Muscle of back (tissue), 11 donors: ENCODE results near the gene HIP1R. TPM values are rescaled to one million over a fixed set of nuclear protein-coding genes. Genes with fewer than 3 reads are reported as not detected.
"Not testable (repeated sequence)": the region's sequence is repeated elsewhere in the genome, so short reads cannot be mapped to it uniquely, and the experiment has no call there.

ENCODE experiments used
- DNase-seq, 3 donors: peaks; one replicate each; pipeline versions ENCODE4 v3.0.0 to v3.0.0-alpha.2; 2013
- polyA plus RNA-seq, 10 donors: library from polyadenylated mRNA; unstranded; fragments of 120-200 nt; gene quantifications; one replicate each; pipeline ENCODE4 v1.2.1, GENCODE V29; 2013; ENCODE audit not compliant: insufficient read length in 10 of 10

Gene HIP1R
- polyA plus RNA-seq, 10 donors: 4.6 to 9.5 (median 7.3) TPM

GRCh38 chr12:122893208-122894153 is 58.2 kb downstream of the HIP1R start:
- no peak for DNase-seq

GRCh38 chr12:122894193-122895121 is 59.2 kb downstream of the HIP1R start:
- DNase-seq: peak in 1 of 3 donors; percentile 36

- DNase-seq: no peak
Observed at GRCh38 chr12:122895320-122895703, 60.1 kb downstream of the HIP1R start.

- DNase-seq: peak; percentile 85 to 94 (median 89)
Observed at GRCh38 chr12:122895704-122896636, 60.7 kb downstream of the HIP1R start, which contains the start of gene VPS37B. TSS of gene VPS37B (minus strand) at chr12:122896124. CDS start at chr12:122896062, 62 bp downstream.

- no peak for DNase-seq
Observed at GRCh38 chr12:122896662-122897061, 61.4 kb downstream of the HIP1R start.

- DNase-seq: no peak
Observed at GRCh38 chr12:122899887-122900286, 64.6 kb downstream of the HIP1R start.

DNA sequence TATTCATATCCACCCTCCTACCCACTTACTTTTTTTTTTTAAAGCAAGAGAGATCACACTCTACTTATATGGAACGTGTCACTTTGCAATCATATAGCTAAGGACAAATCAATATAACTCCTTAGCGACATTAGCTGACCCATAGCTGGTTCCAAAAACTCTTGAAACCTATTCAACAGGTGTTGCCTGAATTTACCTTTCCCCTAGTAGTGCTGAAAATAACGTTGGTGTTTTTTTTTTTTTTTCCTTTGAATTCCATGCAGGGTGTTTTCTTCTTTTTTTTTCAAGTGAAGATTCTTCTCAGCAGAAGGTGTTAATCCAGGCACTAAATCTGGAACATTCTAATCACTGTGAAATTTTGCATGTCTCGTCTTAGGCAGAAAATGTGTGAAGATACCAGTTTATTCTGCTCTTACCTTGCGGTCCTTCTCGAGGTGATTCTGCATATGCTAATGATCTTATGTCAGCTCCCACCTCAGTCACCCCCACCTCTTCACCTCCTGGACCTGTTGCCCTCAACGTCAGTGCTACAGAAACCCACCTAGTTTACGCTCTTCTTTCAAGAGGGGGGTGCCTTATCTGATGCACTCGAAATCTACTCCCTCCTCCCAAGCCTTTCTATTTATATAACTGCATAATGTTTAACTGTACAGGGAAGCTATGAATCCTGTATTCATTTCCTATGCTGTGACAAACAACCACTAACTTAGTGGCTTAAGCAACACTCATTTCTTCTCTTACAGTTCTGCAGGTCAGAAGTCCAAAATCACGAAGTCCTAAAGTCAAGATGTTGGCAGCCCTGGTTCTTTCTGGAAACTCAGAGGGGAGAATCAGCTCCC is 67.8 kb downstream of the HIP1R start:
- DNase-seq: no peak

- no peak for DNase-seq
Observed at GRCh38 chr12:122903693-122904034, 68.4 kb downstream of the HIP1R start.

DNA sequence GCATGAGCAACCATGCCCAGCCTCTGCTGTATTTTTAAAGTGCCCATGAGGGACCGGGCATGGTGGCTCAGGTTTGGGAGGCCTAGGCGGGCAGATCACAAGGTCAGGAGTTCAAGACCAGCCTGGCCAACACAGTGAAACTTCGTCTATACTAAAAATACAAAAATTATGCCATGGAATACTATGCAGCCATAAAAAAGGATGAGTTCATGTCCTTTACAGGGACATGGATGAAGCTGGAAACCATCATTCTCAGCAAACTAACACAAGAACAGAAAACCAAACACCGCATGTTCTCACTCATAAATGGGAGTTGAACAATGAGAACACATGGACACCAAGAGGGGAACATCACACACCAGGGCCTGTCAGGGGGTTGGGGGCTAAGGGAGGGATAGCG is 70.0 kb downstream of the HIP1R start:
- DNase-seq: not testable (repeated sequence)

DNA sequence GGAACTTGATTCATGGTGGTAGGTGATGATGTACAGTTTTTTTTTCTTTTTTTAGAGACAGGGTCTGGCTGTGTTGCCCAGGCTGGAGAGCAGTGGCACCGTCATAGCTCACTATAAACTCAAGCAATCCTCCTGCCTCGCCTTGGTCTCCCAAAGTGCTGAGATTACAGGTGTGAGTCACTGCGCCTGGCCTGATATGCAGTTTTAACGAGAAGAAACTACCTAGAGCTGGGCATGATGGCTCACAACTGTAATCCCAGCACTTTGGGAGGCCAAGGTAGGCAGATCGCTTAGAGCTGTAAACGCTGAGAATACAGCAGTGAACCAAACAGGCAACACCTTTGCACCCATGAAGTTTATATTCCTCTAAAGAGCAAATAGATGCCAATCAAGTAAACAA is 73.7 kb downstream of the HIP1R start:
- DNase-seq: no peak

- DNase-seq: peak in 1 of 3 donors; percentile 22
Observed at GRCh38 chr12:122909442-122910288, 74.4 kb downstream of the HIP1R start.

Other genes starting within 250 kb of the HIP1R start
- gene HCAR2, start 132.1 kb upstream of the HIP1R start, polyA plus RNA-seq: 1 to 10 TPM in 2 of 10 donors, under 1 TPM in 5, not detected in 3; 0.12 to 2.7 (median 0.20) TPM
- 1 to 10 TPM in 1 of 10 donors, under 1 TPM in 4, not detected in 5; 0.26 to 1.3 (median 0.28) TPM for gene HCAR3, start 118.6 kb upstream of the HIP1R start, polyA plus RNA-seq
- gene HCAR1, start 104.6 kb upstream of the HIP1R start, polyA plus RNA-seq: 1 to 10 TPM in 1 of 10 donors, under 1 TPM in 9; 0.07 to 1.5 (median 0.19) TPM
- gene DENR, start 82.6 kb upstream of the HIP1R start, polyA plus RNA-seq: 10 to 100 TPM; 53.4 to 72.8 (median 63.7) TPM
- gene CCDC62, start 60.9 kb upstream of the HIP1R start, polyA plus RNA-seq: 1 to 10 TPM in 4 of 10 donors, under 1 TPM in 6; 0.27 to 2.0 (median 0.91) TPM
- 10 to 100 TPM; 17.8 to 26.6 (median 20.7) TPM for gene VPS37B, start 60.7 kb downstream of the HIP1R start, polyA plus RNA-seq
- 1 to 10 TPM; 2.0 to 6.1 (median 3.5) TPM for gene ABCB9, start 131.0 kb downstream of the HIP1R start, polyA plus RNA-seq
- 10 to 100 TPM in 4 of 10 donors, 1 to 10 TPM in 6; 8.5 to 14.1 (median 9.6) TPM for gene OGFOD2, start 139.8 kb downstream of the HIP1R start, polyA plus RNA-seq
- gene ARL6IP4, start 145.2 kb downstream of the HIP1R start, polyA plus RNA-seq: 100 to 1,000 TPM; 112 to 190 (median 145) TPM